ENCODE measurements around the gene TGFB1.

TGFB1 gene

DNA sequence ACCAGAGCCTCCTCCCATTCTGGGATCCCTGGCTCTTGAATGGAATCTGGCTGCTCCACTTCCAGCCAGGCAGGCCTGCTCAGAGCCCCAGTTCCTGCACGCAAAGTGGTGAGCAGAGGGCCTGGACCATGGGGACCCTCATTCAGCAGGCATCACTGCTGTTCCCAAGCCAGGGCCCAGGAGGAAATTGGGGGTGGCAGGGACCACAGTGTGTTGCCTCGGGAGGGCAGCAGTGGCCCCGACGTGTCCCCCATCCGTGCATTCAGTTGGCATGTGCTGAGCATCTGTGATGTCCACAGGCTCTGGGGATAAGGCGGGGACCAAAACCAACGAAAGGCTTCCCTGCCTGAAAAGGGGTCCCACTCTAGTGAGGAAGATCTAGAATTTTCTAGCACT is 32.5 kb downstream of the TGFB1 start:
- peaks cover 25% of the 10 kb centered on the region for H3K36me3 Mint-ChIP-seq (ENCODE audit: low read depth)
- H3K27me3 Mint-ChIP-seq (ENCODE audit: low read depth, poor library complexity): no peaks in the 10 kb centered on the region
- TF ChIP-seq, protein P1, sequence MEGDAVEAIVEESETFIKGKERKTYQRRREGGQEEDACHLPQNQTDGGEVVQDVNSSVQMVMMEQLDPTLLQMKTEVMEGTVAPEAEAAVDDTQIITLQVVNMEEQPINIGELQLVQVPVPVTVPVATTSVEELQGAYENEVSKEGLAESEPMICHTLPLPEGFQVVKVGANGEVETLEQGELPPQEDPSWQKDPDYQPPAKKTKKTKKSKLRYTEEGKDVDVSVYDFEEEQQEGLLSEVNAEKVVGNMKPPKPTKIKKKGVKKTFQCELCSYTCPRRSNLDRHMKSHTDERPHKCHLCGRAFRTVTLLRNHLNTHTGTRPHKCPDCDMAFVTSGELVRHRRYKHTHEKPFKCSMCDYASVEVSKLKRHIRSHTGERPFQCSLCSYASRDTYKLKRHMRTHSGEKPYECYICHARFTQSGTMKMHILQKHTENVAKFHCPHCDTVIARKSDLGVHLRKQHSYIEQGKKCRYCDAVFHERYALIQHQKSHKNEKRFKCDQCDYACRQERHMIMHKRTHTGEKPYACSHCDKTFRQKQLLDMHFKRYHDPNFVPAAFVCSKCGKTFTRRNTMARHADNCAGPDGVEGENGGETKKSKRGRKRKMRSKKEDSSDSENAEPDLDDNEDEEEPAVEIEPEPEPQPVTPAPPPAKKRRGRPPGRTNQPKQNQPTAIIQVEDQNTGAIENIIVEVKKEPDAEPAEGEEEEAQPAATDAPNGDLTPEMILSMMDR (IDR thresholded peaks at IDR 0.05): no peak
- peaks cover 65% of the 10 kb centered on the region for H3K4me1 Mint-ChIP-seq
- H3K27ac Mint-ChIP-seq: peak overlapping the region; percentile 64
- H3K4me3 Mint-ChIP-seq: no peak overlapping the region
- H3K9me3 Mint-ChIP-seq: no peaks in the 10 kb centered on the region
- DNase-seq: no peak

DNA sequence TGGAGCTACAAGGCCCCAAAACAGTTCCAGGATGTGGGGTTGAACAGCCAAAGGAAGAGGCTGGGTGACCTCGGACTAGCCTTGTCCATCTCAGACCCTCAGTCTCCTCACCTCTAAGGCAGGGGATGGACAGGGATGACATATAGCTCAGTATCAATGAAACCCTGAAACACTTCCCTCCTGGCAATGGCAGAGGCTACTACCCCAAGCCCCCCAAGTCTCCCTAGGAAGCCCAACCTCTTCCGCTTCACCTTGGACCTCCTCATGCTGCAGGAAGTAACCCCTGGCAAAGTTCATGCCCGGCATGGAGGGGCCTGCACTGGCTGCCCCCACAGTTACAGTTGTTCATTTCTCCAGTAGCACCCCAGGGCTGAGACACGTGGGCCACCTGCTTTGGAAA is 33.2 kb downstream of the TGFB1 start:
- no peaks in the 10 kb centered on the region for H3K27me3 Mint-ChIP-seq (ENCODE audit: low read depth, poor library complexity)
- no peak for DNase-seq
- no peaks in the 10 kb centered on the region for H3K9me3 Mint-ChIP-seq
- no peak overlapping the region for H3K4me3 Mint-ChIP-seq
- H3K4me1 Mint-ChIP-seq: peaks cover 64% of the 10 kb centered on the region
- peak overlapping the region; percentile 85 for H3K27ac Mint-ChIP-seq
- TF ChIP-seq, protein P1 (IDR thresholded peaks at IDR 0.05): no peak
- peaks cover 30% of the 10 kb centered on the region for H3K36me3 Mint-ChIP-seq (ENCODE audit: low read depth)

DNA sequence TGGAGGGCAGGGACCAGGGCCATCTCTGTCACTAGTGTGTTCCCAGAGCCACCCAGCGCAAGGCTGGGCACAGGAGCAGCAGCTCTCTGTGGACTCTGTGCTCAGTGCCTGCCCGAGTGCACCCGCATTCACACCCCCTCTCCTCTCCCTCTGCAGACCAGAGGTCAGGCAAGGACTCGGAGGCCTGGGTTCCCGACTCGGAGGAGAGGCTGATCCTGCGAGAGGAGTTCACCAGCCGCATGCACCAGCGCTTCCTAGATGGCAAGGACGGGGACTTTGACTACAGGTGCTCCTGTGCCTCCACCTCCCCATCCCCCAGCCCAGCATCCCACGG is 33.6 kb downstream of the TGFB1 start:
- TF ChIP-seq, protein P1 (IDR thresholded peaks at IDR 0.05): no peak
- no peak overlapping the region for H3K4me3 Mint-ChIP-seq
- no peak for DNase-seq
- peak overlapping the region; percentile 64 for H3K27ac Mint-ChIP-seq
- no peaks in the 10 kb centered on the region for H3K9me3 Mint-ChIP-seq
- H3K27me3 Mint-ChIP-seq (ENCODE audit: low read depth, poor library complexity): no peaks in the 10 kb centered on the region
- peaks cover 30% of the 10 kb centered on the region for H3K36me3 Mint-ChIP-seq (ENCODE audit: low read depth)
- H3K4me1 Mint-ChIP-seq: peaks cover 60% of the 10 kb centered on the region

DNA sequence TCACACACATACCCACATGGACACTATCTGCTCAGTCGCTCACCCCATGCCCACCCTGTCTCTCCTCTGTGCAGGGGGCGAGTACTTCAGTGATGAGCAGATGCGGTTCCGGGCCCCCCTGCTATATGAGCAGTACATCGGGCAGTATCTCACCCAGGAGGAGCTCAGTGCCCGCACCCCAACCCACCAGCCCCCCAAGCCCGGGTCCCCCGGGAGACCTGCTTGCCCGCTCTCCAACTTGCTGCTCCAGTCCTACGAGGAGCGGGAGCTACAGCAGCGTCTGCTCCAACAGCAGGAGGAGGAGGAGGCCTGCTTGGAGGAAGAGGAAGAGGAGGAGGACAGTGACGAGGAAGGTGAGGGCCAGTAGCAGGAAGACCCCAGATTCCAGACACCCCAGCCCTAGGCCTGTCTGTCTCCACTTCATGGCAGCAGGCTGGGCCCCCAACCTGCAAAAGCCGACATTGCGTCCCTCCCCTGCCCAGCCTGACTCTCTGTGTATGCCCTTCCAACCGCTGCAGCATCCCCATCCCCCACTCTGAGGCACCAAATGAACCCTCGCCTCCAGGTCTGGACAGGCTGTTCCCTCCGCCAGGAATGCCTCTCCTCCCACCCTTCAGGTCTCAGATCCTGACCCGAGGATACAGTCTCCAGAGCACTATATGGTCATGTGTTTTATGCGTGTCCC is 34.1 kb downstream of the TGFB1 start:
- Mint-ChIP-seq H3K36me3 (ENCODE audit: low read depth) (peaks cover 31% of the 10 kb centered on the region), H3K4me1 (peaks cover 55% of the 10 kb centered on the region), H3K4me3 (no peak overlapping the region), H3K9me3 (no peaks in the 10 kb centered on the region), H3K27me3 (ENCODE audit: low read depth, poor library complexity) (no peaks in the 10 kb centered on the region), H3K27ac (peak overlapping the region; percentile 64)
- no peak for DNase-seq
- TF ChIP-seq, protein P1 (IDR thresholded peaks at IDR 0.05): no peak

DNA sequence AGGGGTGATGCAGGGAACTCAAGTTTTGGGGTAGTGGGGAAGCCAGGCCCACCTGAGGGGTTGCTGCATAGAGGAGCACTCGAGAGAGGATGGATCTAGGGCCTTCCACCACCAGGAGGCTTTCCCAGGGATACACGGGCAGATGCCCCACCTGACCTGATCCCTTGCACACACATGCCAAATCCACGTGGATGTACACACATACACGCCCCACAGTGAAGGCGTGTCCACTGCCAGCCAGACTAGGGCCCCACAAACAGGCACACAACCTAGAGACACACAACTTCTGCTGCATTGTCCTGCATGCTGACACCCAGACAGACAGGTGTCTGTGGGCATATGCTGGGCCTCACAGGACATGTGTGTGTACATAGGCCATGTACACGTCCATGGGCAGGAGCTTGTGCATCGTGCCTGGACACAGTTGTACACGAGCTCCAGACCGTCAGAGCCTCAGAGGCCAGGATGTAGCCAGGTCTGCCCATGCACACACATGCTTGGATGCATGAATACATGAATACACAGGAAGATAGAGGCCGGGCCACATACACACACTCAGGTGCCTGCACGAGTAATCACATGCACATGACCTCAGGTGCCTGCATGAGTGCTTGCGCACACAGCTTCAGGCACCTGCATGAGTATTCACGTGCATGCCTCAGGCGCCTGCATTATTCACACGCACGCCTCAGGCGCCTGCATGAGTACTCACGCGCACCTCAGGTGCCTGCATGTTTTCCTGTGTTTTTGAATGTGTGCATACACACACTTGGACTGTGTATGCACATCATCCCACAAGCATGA is 34.8 kb downstream of the TGFB1 start:
- TF ChIP-seq, protein P1 (IDR thresholded peaks at IDR 0.05): no peak
- H3K27ac Mint-ChIP-seq: no peak overlapping the region
- H3K36me3 Mint-ChIP-seq (ENCODE audit: low read depth): peaks cover 38% of the 10 kb centered on the region
- peaks cover 48% of the 10 kb centered on the region for H3K4me1 Mint-ChIP-seq
- H3K4me3 Mint-ChIP-seq: no peak overlapping the region
- H3K27me3 Mint-ChIP-seq (ENCODE audit: low read depth, poor library complexity): no peaks in the 10 kb centered on the region
- no peak for DNase-seq
- no peaks in the 10 kb centered on the region for H3K9me3 Mint-ChIP-seq

Measured in nephron progenitor cell (in vitro differentiated cells).